Measurements from ENCODE around the gene OSTN. TPM values are rescaled to one million over a fixed set of nuclear protein-coding genes. Genes with fewer than 3 reads are reported as not detected.
"Not testable (repeated sequence)": the region's sequence is repeated elsewhere in the genome, so short reads cannot be mapped to it uniquely, and the experiment has no call there.

OSTN gene
- total RNA-seq, 1 donor from 2014 or later: not detected

DNA sequence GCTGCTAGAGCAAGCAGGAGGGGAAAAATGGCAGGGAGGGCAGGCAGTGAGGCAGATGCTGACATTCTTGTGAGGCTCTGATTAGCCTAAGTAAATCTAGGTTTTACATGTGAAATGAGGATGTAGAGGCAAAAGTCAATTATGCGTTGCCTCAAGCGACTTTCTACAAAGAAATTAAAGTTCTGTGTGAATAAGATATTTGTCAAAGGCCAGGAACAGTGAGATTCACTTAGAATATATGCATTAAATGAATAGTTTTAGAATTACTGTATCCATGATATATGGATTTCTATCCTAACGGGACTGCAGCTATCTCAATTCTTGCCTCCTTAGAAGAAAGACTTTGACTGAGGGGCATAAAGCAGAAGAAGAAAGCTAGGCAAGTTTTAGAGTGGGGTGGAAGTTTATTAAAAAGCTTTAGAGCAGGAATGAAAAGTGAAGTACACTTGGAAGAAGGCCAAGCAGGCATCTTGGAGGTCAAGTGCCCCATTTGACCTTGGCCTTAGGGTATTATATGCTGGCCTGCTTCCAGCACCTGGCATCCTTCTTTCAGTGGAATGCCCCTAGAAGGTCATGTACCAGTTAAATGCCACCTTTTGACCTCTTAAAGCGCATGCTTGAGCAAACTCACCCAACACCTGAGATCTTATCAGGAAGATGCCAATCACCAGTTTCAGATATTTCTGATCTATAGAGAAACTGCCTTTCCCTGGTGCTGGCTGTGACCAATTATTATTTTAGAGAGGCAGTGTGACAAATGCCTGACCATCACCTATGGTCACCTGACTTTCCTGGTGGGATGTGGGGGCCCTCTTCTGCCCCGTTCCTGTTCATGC lies 38.2 kb downstream of the OSTN start:
- no peak overlapping the region for H3K27ac Mint-ChIP-seq
- no peaks in the 10 kb centered on the region for H3K36me3 Mint-ChIP-seq (ENCODE audit: low read depth)
- peaks cover 3% of the 10 kb centered on the region for H3K4me1 Mint-ChIP-seq (ENCODE audit: low read depth)
- intact Hi-C loops (cut with micrococcal nuclease): no loop called here
- H3K4me3 Mint-ChIP-seq (ENCODE audit: low read depth): no peak overlapping the region
- no peaks in the 10 kb centered on the region for H3K27me3 Mint-ChIP-seq (ENCODE audit: low read depth)
- H3K9me3 Mint-ChIP-seq: no peaks in the 10 kb centered on the region
- DNase-seq (ENCODE audit: low spot score): no peak

DNA sequence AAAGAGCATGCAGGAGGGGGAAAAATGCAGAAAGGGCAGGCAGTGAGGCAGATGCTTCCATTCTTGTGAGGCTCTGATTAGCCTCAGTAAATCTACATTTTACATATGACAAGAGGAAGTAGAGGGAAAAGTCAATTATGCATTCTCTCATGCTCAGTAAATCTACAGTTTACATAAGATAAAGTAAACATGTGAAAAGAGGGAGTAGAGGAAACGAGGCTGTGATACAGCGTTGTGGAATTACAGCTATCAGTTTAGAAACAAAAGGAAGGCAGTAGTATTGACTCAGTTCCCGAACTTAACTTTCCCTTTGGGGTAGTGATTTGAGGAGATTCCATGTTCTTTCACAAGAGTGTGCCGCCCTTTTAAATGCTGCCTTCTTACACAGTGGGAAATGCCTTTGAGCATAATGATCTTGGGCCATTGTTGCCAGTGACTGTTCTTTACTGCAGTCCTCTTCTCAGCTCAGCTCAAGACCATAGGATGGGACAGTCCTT lies 39.3 kb downstream of the OSTN start:
- no peak overlapping the region for H3K27ac Mint-ChIP-seq
- intact Hi-C loops (cut with micrococcal nuclease): no loop called here
- no peaks in the 10 kb centered on the region for H3K9me3 Mint-ChIP-seq
- no peak for DNase-seq (ENCODE audit: low spot score)
- no peaks in the 10 kb centered on the region for H3K27me3 Mint-ChIP-seq (ENCODE audit: low read depth)
- no peaks in the 10 kb centered on the region for H3K36me3 Mint-ChIP-seq (ENCODE audit: low read depth)
- H3K4me1 Mint-ChIP-seq (ENCODE audit: low read depth): peaks cover 3% of the 10 kb centered on the region
- no peak overlapping the region for H3K4me3 Mint-ChIP-seq (ENCODE audit: low read depth)

DNA sequence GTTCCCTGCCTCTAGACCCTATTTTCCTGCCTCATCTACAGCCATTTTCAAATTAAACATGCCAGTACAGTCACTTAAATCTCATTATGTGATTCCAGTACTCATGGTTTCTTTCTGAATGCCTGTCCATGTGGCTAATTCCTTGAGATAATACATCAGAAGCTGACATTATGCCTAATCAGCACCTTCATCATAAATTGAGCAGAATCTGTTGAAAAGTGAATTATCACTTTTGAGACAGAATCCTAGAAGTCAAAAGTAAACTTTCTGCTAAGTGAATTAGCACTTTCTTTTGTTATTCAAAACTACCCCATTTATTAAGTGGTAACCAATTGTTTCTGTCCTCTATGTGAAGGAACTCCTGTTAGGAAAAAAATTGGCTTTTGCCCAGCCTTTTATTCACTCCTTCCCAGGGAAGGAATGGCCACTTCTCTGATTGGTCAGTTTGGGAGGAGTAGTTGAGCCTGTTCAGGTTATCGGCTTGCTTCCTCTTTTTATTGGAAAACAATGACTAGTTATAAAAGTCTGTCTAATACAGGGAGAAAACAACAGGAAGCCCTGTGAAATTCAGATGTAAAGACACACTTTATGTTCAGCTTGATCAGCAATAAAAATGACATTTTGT lies 40.5 kb downstream of the OSTN start:
- H3K4me1 Mint-ChIP-seq (ENCODE audit: low read depth): peaks cover 3% of the 10 kb centered on the region
- H3K27me3 Mint-ChIP-seq (ENCODE audit: low read depth): no peaks in the 10 kb centered on the region
- no peak for DNase-seq (ENCODE audit: low spot score)
- H3K4me3 Mint-ChIP-seq (ENCODE audit: low read depth): no peak overlapping the region
- intact Hi-C loops (cut with micrococcal nuclease): loop anchor here (10.0 kb wide), 1 partner anchor 145 kb away; no protein-coding TSS in a partner anchor
- H3K36me3 Mint-ChIP-seq (ENCODE audit: low read depth): no peaks in the 10 kb centered on the region
- H3K27ac Mint-ChIP-seq: no peak overlapping the region
- H3K9me3 Mint-ChIP-seq: no peaks in the 10 kb centered on the region

DNA sequence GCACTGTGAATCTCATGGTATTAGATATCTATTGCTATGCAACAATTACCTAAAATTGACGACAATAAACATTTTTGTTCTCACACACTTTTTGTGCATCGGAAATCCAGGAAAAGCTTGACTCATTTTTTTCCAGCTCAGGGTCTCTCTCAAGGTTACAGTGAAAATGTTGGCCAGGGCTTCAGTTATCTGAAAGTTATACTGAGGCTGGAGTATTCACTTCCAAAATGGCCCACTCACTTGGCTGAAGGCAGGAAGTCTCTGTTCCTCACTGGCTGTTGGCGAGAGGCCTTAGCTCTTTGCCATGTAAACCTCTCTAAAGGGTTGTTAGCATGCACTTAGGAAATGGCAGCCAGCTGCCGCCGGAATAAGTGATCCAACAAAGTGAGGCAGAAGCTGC lies 41.4 kb downstream of the OSTN start:
- Mint-ChIP-seq H3K27me3 (ENCODE audit: low read depth) (no peaks in the 10 kb centered on the region), H3K27ac (no peak overlapping the region), H3K36me3 (ENCODE audit: low read depth) (no peaks in the 10 kb centered on the region), H3K9me3 (no peaks in the 10 kb centered on the region), H3K4me3 (ENCODE audit: low read depth) (no peak overlapping the region), H3K4me1 (ENCODE audit: low read depth) (peaks cover 3% of the 10 kb centered on the region)
- no peak for DNase-seq (ENCODE audit: low spot score)
- intact Hi-C loops (cut with micrococcal nuclease): loop anchor here (10.0 kb wide), 1 partner anchor 144 kb away; no protein-coding TSS in a partner anchor

DNA sequence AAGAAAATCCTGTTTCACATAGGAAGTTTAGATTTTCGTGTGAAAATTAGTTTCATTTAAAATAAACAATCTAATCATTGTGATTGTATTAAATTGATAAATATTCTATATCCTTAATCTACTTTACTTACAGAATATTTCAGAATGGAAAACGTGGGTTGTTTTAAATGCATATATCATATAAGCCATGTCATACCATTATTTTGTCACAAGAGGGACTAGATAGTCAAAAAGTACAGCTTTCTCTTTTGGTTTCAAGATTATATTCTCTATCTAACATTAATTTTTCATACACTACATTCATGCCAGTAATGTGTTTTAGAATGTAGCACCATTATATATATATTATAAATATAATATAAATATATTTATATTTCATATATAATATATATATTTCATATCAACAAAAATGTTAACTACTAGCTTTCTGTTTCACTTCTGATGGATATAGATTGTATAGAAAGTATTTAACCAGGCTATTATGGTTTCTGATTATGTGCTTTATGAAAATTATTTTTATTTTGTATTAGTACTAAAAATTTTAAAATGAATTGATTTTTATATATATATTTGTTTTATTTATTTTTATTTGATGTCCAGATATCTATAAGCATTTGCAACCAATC lies 45.3 kb downstream of the OSTN start:
- Mint-ChIP-seq H3K9me3 (no peaks in the 10 kb centered on the region), H3K36me3 (ENCODE audit: low read depth) (no peaks in the 10 kb centered on the region), H3K4me3 (ENCODE audit: low read depth) (no peak overlapping the region), H3K27me3 (ENCODE audit: low read depth) (no peaks in the 10 kb centered on the region), H3K4me1 (ENCODE audit: low read depth) (peaks cover 1% of the 10 kb centered on the region), H3K27ac (no peak overlapping the region)
- intact Hi-C loops (cut with micrococcal nuclease): loop anchor here (10.0 kb wide), 1 partner anchor 140 kb away; no protein-coding TSS in a partner anchor
- DNase-seq (ENCODE audit: low spot score): no peak

DNA sequence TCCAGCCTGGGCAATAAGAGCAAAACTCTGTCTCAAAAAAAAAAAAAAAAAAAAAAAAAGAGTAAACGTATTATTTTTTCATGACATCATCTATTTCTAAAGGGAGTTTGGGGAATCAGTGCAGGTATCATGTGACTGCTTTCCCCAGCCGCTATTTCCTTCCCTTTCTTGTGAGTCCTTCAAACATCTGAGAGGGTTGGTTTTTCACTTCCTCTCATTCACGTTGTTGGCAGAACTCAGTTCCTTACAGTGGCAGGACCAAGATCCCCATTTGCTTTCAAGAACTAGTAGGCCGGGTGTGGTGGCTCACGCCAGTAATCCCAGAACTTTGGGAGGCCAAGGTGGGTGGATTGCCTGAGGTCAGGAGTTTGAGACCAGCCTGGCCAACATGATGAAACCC lies 47.0 kb downstream of the OSTN start:
- not testable (repeated sequence) for H3K4me1 Mint-ChIP-seq (ENCODE audit: low read depth); H3K27ac Mint-ChIP-seq; H3K27me3 Mint-ChIP-seq (ENCODE audit: low read depth); H3K36me3 Mint-ChIP-seq (ENCODE audit: low read depth); H3K9me3 Mint-ChIP-seq; DNase-seq (ENCODE audit: low spot score); H3K4me3 Mint-ChIP-seq (ENCODE audit: low read depth)
- intact Hi-C loops (cut with micrococcal nuclease): loop anchor here (10.0 kb wide), 1 partner anchor 139 kb away; no protein-coding TSS in a partner anchor

DNA sequence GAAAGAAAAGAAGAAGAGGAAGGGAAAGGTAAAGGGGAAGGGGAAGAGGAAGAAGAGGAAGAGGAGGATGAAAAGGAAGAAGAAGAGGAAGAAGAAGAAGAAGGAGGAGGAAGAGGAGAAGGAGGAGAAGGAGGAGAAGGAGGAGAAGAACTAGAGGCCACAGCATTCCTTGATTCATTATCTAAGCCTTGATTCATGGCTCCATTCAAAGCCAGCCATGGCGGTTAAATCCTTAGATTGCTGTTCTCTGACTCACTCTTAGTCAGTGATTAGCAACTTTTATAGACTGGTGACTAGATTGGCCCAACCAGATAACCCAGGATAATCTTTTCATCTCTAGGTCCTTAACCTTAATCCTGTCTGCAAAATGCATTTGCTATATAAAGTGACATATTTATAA lies 47.6 kb downstream of the OSTN start:
- Mint-ChIP-seq H3K4me1 (ENCODE audit: low read depth) (peaks cover 1% of the 10 kb centered on the region), H3K9me3 (no peaks in the 10 kb centered on the region), H3K27me3 (ENCODE audit: low read depth) (no peaks in the 10 kb centered on the region), H3K36me3 (ENCODE audit: low read depth) (no peaks in the 10 kb centered on the region), H3K27ac (no peak overlapping the region), H3K4me3 (ENCODE audit: low read depth) (no peak overlapping the region)
- intact Hi-C loops (cut with micrococcal nuclease): loop anchor here (10.0 kb wide), 1 partner anchor 138 kb away; no protein-coding TSS in a partner anchor
- no peak for DNase-seq (ENCODE audit: low spot score)

DNA sequence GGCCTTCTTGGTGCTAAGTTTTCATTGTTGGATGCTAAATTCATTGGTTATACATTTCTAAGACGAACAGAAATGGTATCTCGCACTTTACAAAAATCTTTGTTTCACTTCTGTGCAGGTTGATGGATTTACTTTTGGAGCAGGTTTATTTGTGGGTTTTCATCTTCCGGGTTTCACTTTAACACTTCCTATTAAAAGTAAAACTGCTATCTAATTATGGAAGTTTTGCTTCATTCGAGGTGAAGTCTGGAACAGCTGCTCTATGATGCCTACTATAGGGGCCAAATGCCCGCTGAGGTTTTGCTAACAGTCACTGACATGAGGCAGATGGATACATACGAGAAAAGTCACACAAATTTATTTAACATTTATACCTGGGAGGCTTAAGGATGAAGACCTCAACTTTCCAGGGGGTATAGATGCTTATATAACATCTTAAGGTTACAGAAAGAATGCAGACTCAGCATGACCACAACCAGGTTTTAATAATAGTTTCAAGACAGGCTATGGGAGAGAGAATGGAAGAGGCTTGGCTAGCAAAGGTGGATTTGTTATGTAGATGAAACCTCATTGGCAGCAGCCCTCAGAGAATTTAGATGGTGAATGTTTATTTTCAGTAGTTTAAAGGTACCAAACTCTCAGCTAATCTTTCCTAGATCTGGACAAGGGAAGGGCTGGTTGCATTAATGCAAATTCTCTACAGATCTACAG lies 54.2 kb downstream of the OSTN start:
- H3K9me3 Mint-ChIP-seq: no peaks in the 10 kb centered on the region
- peaks cover 4% of the 10 kb centered on the region for H3K4me1 Mint-ChIP-seq (ENCODE audit: low read depth)
- no peaks in the 10 kb centered on the region for H3K36me3 Mint-ChIP-seq (ENCODE audit: low read depth)
- no peak overlapping the region for H3K27ac Mint-ChIP-seq
- intact Hi-C loops (cut with micrococcal nuclease): no loop called here
- no peaks in the 10 kb centered on the region for H3K27me3 Mint-ChIP-seq (ENCODE audit: low read depth)
- no peak for DNase-seq (ENCODE audit: low spot score)
- no peak overlapping the region for H3K4me3 Mint-ChIP-seq (ENCODE audit: low read depth)

DNA sequence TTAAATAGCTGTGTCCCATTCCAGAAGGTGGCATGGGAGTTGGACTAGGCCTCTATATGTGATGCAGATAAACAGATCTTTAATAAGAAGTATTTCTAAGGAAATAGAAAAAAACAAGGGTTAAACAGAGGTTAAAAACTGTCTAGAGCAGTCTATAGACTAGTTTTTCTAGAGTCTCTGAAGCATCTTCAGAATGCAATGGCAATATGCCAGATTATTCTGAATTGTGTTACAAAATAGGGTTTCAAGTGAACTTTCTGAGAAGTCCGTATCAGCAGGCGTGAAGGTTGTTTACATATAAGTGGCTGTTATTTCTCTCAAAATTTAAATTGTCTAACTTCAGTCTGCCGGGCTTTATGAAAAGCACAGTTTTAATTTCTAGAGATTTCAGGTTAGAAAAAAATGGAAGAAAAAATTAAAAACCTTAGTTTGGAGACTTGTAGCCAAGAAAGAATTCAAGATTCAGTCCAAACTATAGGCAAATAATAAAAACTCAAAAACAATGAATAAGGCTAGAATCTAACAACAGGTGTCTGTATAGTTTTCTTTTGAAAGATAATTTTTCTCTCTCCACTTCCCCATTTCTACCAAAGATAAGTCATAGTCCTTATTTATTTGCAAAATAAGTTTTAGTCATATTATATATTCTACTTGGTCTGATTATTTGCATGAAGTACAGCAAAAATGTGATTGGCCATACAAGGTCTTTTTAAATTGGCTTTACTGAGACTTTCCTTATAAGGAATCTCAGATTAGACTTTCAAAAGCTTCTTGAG lies 55.2 kb downstream of the OSTN start:
- Mint-ChIP-seq H3K4me1 (ENCODE audit: low read depth) (peaks cover 4% of the 10 kb centered on the region), H3K4me3 (ENCODE audit: low read depth) (no peak overlapping the region), H3K27me3 (ENCODE audit: low read depth) (no peaks in the 10 kb centered on the region), H3K36me3 (ENCODE audit: low read depth) (no peaks in the 10 kb centered on the region), H3K9me3 (no peaks in the 10 kb centered on the region), H3K27ac (no peak overlapping the region)
- intact Hi-C loops (cut with micrococcal nuclease): no loop called here
- DNase-seq (ENCODE audit: low spot score): no peak

DNA sequence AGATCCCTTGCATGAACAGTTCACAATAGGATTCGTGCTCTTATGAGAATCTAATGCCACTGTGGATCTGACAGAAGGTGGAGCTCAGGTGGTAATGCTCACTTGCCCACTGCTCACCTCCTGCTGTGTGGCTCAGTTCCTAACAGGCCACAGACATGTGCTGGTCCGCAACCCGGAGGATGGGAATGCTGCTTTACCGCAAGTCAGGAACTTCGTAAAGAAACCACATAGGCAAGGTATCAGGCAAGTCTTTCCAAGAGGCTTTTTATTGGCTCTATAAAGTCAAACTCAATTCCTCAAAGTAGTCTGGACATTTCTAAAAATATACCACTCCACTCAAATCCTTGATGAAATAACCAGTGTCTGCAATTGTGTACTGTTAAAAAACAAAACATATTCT lies 56.1 kb downstream of the OSTN start:
- Mint-ChIP-seq H3K4me1 (ENCODE audit: low read depth) (peaks cover 4% of the 10 kb centered on the region), H3K36me3 (ENCODE audit: low read depth) (no peaks in the 10 kb centered on the region), H3K9me3 (no peaks in the 10 kb centered on the region), H3K27ac (no peak overlapping the region), H3K4me3 (ENCODE audit: low read depth) (no peak overlapping the region), H3K27me3 (ENCODE audit: low read depth) (no peaks in the 10 kb centered on the region)
- intact Hi-C loops (cut with micrococcal nuclease): no loop called here
- DNase-seq (ENCODE audit: low spot score): no peak

DNA sequence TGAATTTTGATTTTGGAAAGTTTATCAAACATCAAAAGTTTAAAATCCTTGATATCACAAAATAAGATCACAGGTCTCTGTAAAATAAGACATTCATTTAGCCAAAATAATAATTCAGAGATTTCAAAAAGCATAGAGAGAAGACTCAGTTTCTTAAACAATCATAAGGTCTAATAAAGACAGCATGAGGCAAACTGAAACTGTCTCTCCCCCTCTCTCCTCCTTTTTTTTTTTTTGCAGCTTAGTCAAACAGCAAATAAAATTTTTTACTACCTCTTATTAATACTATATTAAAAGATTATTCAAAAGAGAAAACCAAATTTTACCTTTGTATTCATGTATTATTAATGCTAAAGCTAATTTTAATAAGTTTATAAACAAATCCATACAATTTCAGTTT lies 57.4 kb downstream of the OSTN start:
- Mint-ChIP-seq H3K4me3 (ENCODE audit: low read depth) (no peak overlapping the region), H3K27ac (no peak overlapping the region), H3K9me3 (no peaks in the 10 kb centered on the region), H3K4me1 (ENCODE audit: low read depth) (peaks cover 4% of the 10 kb centered on the region), H3K36me3 (ENCODE audit: low read depth) (no peaks in the 10 kb centered on the region), H3K27me3 (ENCODE audit: low read depth) (no peaks in the 10 kb centered on the region)
- intact Hi-C loops (cut with micrococcal nuclease): no loop called here
- DNase-seq (ENCODE audit: low spot score): no peak

DNA sequence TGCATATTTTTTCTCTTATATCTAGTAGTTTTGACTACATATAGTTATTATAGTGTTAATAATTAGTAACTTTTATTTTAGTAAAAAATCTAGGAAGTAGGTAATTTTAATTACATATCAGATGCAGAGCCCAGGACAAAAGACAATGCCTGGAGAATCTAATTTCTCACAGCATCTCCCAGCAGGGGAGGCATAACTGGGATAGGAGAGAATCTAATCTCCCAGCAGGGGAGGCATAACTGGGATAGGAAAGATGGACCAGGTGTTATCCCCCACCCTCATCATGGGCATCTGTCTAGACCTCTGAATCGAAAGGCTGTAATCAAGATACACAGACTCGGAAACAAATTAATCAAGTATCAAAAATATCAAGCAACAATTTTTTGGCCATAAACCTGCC lies 58.2 kb downstream of the OSTN start:
- DNase-seq (ENCODE audit: low spot score): no peak
- no peak overlapping the region for H3K27ac Mint-ChIP-seq
- H3K4me3 Mint-ChIP-seq (ENCODE audit: low read depth): no peak overlapping the region
- H3K36me3 Mint-ChIP-seq (ENCODE audit: low read depth): no peaks in the 10 kb centered on the region
- no peaks in the 10 kb centered on the region for H3K27me3 Mint-ChIP-seq (ENCODE audit: low read depth)
- intact Hi-C loops (cut with micrococcal nuclease): no loop called here
- peaks cover 4% of the 10 kb centered on the region for H3K4me1 Mint-ChIP-seq (ENCODE audit: low read depth)
- no peaks in the 10 kb centered on the region for H3K9me3 Mint-ChIP-seq

Measured in activated T-helper 2 cell treated with anti-CD3 and anti-CD28 coated beads, Interferon-gamma antibody, Interleukin-2, Interleukin-4, amounts not matched to agents 10 μg/mL and 5 μg/mL and 100 μg/mL, durations not matched to agents 14 hours and 24 hours and 36 hours (primary cell).